GM18907 (cell line): ENCODE data around the gene COG1.

Experiments used
- ATAC-seq: cut with Tn5 transposase; IDR thresholded peaks from one replicate; pipeline ENCODE4 v1.9.1; 2021; ENCODE audit warnings: mild to moderate bottlenecking, moderate library complexity; ENCODE audit not compliant: unreplicated experiment

Gene COG1

GRCh38 chr17:73227944-73228343, 35.1 kb downstream of the COG1 start:
- ATAC-seq, result no peak

DNA sequence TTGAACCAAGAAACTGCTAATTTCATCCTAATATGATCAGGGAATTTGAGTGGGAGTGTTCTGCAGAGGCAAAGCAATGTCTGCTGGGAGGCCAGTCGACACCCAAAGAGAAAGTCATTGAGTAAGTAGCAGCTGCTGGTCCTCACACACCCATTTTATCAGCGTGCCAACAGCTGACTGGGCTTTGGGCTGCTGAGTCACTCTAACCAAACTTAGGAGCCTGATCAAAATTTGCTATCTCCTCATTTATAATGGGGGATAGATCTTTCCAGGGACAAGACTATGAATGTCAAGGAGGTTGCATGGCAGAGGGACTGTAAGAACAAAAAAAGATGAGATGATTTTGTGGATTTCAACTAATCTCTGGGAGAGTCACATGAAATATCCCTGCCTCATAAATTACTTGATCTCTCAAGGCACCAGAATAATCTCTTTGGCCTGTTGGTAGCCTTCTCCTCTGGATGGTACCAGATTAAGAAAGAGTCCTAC, 35.9 kb downstream of the COG1 start:
- ATAC-seq, result peak; percentile 43

GRCh38 chr17:73230088-73230487, 37.2 kb downstream of the COG1 start:
- ATAC-seq, result no peak

- ATAC-seq, result no peak
These were observed 38.5 kb downstream of the COG1 start for GRCh38 chr17:73231395-73231794.

DNA sequence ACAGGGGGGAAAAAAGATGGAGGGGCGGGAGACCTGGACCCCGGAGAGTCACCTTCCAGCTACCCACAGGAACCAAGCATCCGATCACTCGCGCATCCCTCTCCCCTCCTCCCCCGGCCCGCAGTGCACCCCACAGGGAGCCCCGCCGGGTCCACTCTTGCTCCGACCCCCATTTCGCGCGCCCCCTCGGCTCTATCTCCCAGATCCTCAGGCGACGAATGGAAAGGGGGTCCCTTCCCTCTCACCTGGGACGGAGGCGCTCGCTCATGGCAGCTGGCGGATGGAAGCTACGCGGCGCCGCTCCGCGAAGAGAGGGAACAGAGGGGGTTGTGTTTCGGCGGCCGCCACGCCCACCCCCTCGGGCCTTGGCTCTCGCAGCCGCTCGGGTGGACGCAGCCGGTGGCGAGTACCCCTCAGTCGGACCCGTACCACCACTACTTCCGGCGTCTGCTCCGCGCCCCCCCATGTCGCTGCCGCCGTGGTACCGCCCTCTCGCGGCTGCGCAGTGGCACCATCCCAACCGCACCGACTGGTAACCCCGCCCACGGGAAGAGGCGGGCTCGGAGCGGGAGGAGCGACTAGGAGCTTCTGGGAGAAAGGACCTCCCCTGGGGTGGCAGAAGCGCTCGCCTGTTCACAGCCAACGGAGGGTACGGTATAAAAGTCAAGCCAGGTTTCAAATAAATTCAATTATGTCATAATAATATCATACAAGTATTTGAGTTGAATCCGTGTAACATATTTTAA, 39.2 kb downstream of the COG1 start:
- ATAC-seq, result peak; percentile 77

GRCh38 chr17:73232587-73233373, 39.9 kb downstream of the COG1 start:
- peak; percentile 33 for ATAC-seq

DNA sequence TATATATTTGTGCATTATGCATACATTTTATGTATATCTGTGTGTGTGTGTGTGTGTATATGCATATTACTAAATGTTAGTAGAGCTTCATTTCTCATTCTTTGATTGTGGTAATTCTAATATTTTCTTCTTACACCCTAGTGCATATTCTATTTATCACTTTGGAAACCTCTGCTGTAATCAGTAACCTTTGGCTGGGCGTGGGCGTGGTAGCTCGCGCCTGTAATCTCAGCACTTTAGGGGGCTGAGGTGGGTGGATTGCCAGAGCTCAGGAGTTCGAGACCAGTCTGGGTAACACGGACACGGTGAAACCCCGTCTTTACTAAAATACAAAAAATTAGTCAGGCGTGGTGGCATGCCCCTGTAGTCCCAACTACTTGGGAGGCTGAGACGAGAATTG, 41.9 kb downstream of the COG1 start:
- no peak for ATAC-seq

DNA sequence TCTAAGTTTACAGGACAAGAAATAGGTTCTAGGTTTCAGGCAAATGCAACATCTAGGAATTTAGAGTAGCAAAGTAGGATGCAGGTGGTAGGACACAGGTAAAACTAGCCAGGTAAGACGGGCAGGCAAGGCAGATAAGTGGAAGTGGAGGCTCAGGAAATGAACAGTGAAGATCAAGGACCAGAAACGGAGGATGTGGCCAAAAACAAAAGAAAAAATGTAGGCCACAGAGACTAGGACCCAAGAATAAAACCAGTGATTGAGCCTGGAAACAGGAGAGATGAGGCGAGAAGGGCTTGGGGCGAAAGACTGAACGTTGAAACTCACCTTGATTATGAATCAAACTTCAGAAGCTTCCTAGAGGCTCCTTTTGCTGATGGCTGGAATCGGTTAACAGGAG, 44.9 kb downstream of the COG1 start:
- no peak for ATAC-seq

DNA sequence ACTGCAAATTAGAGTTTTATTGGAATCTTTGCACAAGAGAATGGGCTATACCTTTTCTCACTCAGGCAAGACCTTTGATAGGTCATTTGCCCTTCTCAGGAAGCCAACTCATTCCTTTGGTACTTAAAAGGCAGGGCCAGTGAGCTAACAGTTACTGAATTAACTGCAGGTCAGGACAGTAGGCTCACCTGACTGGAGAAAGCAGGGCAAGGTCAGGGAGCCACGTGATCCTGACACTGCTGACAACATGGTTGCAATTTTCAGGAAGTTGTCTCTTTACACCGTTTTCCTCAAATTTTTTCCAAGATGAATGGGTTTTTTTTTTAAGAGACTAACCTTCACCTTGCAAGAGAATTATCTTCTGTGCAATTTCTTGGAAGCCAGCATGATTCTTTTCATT, 47.7 kb downstream of the COG1 start:
- no peak for ATAC-seq

- no peak for ATAC-seq
These were observed 54.9 kb downstream of the COG1 start for GRCh38 chr17:73247726-73248125.

DNA sequence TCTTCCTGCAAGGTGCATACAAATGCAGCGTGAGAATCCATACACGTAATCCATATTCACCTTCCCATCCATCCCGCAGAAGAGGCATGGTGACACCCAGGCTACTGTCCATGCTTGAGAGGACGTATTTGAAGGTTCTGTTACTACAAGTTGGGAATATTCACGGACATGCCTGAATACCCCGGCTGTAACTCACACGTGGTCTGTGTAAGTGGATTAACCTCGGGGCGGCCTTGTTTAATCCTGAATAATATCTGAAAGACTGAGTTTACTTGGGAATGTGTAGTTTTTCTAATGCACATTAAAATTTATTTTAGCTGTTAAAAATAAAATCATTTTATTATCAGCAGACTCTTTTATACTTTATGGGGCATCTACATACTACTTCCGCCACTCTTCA, 55.7 kb downstream of the COG1 start:
- no peak for ATAC-seq

DNA sequence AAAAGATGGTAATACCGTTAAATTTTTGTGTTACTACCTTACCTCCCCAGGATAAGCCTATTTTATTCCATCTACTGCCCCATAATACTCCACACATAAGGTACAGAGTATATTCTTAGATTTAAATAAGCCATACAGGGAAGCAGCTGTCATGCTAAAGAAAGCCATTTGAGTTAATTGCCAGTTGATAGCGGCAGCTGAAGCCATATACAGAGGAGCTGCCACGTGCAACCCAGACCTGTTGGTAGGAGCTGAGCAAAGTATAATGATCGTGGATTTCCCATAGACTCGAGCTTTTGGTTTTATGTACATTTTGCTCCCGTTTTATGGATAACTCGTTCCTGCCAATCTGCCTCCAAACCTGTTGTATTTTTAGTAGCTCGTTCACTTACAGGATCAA, 56.8 kb downstream of the COG1 start:
- ATAC-seq, result no peak

DNA sequence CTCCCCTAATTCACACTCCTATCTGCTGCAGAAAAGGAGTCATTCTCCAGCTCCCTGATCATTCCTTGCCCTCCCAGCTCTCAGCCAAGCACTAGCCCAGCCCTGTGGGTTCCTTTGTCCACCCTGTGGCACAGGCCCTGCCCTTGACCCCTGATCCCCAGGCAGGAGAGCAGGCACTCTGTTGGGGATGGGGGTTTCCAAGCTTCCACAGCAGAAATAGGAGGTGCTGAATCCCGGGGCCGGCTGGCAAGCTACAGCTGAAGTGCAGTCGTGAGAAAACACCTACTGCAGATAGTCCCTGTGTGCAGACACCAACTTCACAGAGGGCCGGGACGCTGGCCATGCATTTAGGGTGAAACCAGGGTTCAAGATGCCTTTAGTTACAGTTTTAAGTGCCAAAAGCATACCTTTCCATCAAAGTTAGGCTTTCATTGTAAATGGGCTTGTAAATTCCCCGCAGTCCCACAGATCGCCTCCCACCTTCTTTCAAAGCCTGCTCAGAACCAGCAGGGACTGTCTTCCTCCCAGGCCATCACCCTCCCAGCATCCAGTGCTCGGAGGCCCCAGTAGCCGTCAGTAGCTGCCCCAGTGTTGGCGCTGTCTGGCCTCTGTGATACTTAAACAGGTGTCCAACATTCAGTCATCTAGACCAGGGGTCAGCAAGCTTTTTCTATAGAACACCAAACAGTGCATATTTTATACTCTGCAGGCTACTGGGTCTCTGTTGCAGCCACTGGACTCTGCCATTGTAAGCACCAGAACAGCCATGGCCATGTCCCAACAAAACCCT, 58.2 kb downstream of the COG1 start:
- no peak for ATAC-seq

DNA sequence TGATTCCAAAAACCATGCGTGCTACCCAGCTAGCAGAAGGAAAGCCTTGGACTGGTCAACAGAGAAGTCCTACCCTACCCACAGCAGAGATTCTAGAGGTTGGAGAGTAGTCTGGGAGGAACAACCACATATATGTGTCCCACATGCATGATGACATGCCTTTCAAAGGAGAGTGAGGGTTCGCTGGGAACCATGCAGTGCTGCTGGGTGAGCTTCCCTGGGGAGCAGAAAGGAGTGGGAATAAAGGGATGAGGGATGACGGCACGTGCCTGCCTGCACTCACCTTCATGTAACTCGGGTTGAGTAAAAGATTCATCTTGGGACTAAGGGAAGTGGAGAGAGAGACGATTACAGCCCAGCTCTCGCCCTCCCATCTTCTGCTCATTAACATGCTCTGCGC, 59.0 kb downstream of the COG1 start:
- ATAC-seq, result no peak

DNA sequence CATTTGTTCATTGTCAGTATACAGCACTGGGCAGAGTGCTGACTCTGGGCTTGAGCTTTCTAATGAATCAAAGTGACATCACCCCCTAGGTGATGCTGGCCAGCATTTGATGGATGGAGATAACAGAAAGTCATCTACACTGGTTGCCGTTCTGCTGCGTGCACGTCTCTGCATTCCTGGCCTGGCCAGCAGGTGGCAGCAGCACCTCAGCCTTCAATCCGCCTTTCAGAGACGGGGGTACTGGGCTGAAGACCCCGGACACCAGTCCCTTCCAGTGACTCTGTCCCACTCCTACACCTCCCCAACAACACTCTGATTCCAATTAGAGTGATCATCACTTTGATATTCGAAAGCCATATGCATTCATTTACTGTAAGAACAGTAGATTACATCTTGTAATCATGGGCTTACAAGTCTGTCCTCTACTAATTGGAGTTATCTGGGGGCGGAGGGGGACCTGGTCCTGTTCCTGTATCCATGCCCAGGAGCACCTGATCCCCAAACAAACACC, 62.9 kb downstream of the COG1 start:
- ATAC-seq, result no peak

- no peak for ATAC-seq
These were observed 63.4 kb downstream of the COG1 start for GRCh38 chr17:73256220-73256619.

DNA sequence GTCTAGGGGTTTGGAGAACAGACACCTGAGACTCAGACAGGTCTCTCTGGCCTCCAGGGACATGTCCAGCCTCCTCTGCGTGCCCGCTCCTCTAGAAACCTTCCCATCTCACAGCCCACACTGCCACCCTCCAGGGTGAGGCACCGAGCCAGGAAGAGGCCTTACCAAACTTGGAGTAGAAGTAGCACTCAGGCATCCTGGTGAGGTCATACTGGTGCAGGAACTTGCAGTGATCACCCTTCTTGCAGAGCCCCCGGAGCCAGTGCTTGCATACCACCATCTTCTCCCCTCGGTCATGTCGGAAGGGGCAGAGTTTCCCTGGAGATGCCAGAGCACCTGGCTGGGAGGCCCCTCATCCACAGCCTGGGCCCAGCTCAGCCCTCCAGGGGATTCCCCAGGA, 64.7 kb downstream of the COG1 start:
- no peak for ATAC-seq
